ENCODE data around the gene MOAP1. TPM values are rescaled to one million over a fixed set of nuclear protein-coding genes. Genes with fewer than 3 reads are reported as not detected.

The MOAP1 gene
- polyA plus RNA-seq, 1 of the 3 experiments (the other 2 are of a cell fraction): 25.0 TPM

GRCh38 chr14:93201155-93201704 is 16.5 kb upstream of the MOAP1 start:
- WGBS (ENCODE audit: low lambda C conversion rate): 86% methylated on average over 7 of the region's 7 CpGs
- no peak overlapping the region for H3K9ac ChIP-seq
- no peaks in the 10 kb centered on the region for H3K9me3 ChIP-seq
- H3K4me2 ChIP-seq: no peak overlapping the region
- H3K27me3 ChIP-seq (ENCODE audit: insufficient read depth): no peaks in the 10 kb centered on the region
- no peaks in the 10 kb centered on the region; a peak in 1 of 4 replicates for H3K4me1 ChIP-seq (ENCODE audit: control insufficient read depth in 1 of 2, insufficient read depth in 2 of 2, low read depth in 1 of 2, low read length in 1 of 2)
- H3F3A ChIP-seq (replicated peaks; ENCODE audit: insufficient read depth): peaks cover 11% of the 10 kb centered on the region
- ChIA-PET CTCF (interaction anchor here (0.7 kb wide), 1 partner anchor 16 kb away, joined by 3 read pairs; no protein-coding TSS in a partner anchor), POLR2A (no interaction called here)
- no peak for DNase-seq
- H3K9me2 ChIP-seq: no peaks in the 10 kb centered on the region
- no peak for TF ChIP-seq NFIC (IDR thresholded peaks at IDR 0.05; ENCODE audit: borderline replicate concordance)
- no peak for TF ChIP-seq FOSL2 (IDR thresholded peaks at IDR 0.05; ENCODE audit: borderline replicate concordance, low read depth)
- TF ChIP-seq EP300 (IDR thresholded peaks at IDR 0.05; ENCODE audit: borderline replicate concordance in 1 of 2, low read depth in 1 of 2, low read length in 1 of 2): no peak
- no peak for TF ChIP-seq RXRA (IDR thresholded peaks at IDR 0.05; ENCODE audit: borderline replicate concordance, low read depth)
- TF ChIP-seq MEF2A (IDR thresholded peaks at IDR 0.05; ENCODE audit: borderline replicate concordance, low read depth): no peak
- no peak for TF ChIP-seq SIN3A (IDR thresholded peaks at IDR 0.05; ENCODE audit: borderline replicate concordance, low read depth, low read length)
- TF ChIP-seq RFX5 (IDR thresholded peaks at IDR 0.05; ENCODE audit: low read length): no peak
- TF ChIP-seq ZBTB33 (IDR thresholded peaks at IDR 0.05; ENCODE audit: borderline replicate concordance, low read depth): no peak
- TF ChIP-seq FOXM1 (IDR thresholded peaks at IDR 0.05; ENCODE audit: low read depth): no peak
- no peak for TF ChIP-seq YY1 (IDR thresholded peaks at IDR 0.05; ENCODE audit: low read depth)
- TF ChIP-seq CTCF (IDR thresholded peaks at IDR 0.05): no peak
- TF ChIP-seq JUND (IDR thresholded peaks at IDR 0.05): no peak
- no peak for TF ChIP-seq REST (IDR thresholded peaks at IDR 0.05; ENCODE audit: low read depth, low read length)
- TF ChIP-seq TCF12 (IDR thresholded peaks at IDR 0.05): no peak
- no peak for TF ChIP-seq TEAD4 (IDR thresholded peaks at IDR 0.05; ENCODE audit: borderline replicate concordance, insufficient read depth)
- TF ChIP-seq POLR2AphosphoS5 (IDR thresholded peaks at IDR 0.05; ENCODE audit: low read depth, low read length): no peak
- no peak for TF ChIP-seq NRF1 (IDR thresholded peaks at IDR 0.05; ENCODE audit: low read depth, low read length)
- peaks cover 2 to 9% of the 10 kb centered on the region in 2 experiments for H3K36me3 ChIP-seq (replicated peaks in 1 of 2; ENCODE audit: control insufficient read depth in 1 of 2, insufficient read depth in 2 of 2, low read length in 1 of 2)
- no peak overlapping the region for H3K4me3 ChIP-seq (ENCODE audit: low read depth in 2 of 2, low read length in 1 of 2)
- H4K20me1 ChIP-seq (ENCODE audit: insufficient read depth): no peaks in the 10 kb centered on the region
- H2AFZ ChIP-seq (ENCODE audit: low read depth): no peak overlapping the region
- H3K27ac ChIP-seq (ENCODE audit: low read depth in 2 of 2, low read length in 1 of 2): no peak overlapping the region
- H3K79me2 ChIP-seq (ENCODE audit: insufficient read depth): peaks cover 34% of the 10 kb centered on the region

All from SK-N-SH (cell line).